Measurements from ENCODE around the gene ORM1. TPM values are rescaled to one million over a fixed set of nuclear protein-coding genes. Genes with fewer than 3 reads are reported as not detected.

ORM1 gene
- polyA plus RNA-seq, 3 donors = 2.2 to 4.9 (median 2.8) TPM

DNA sequence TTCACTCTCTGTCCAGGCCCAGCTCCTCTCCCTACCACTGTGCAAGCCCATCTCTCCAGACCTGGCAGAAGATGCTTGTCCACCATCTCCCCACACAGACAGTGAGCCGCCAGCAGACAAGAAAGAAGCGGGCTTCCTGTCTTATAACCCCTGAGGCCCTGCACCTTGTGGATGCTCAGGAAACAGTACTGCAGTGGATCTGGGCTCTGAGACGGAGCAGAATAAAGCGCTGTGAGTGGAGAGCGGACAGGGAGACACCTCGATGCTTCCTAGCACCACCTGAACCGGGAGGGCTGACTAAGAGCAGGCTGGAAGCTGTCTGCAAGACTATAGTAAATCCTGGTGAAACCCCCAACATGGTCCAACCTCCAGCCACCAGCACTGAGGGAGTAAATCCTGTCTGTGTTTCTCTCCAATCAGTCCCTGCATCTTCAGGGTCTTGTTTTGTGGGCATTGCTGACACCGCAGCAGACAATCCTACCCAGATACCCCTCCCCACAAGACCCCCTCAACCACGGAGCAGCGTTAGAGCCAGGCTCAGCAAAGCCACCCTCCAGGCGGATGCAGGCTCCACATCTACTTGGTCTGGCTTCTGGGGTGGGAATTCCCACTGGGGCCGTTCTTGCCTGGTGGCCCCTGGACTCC lies 25.5 kb downstream of the ORM1 start:
- no peaks in the 10 kb centered on the region for H3K4me1 ChIP-seq (ENCODE audit: control insufficient read depth in 1 of 2, insufficient read depth in 2 of 2, low read length in 2 of 2)
- H3K27ac ChIP-seq (ENCODE audit: low read depth in 1 of 2, low read length in 2 of 2) = peak overlapping the region in 1 of 2 donors; percentile 69
- no peak overlapping the region for H3K9ac ChIP-seq (ENCODE audit: insufficient read depth, low read length, poor library complexity, severe bottlenecking)
- no peak for DNase-seq
- TF ChIP-seq, protein P1, sequence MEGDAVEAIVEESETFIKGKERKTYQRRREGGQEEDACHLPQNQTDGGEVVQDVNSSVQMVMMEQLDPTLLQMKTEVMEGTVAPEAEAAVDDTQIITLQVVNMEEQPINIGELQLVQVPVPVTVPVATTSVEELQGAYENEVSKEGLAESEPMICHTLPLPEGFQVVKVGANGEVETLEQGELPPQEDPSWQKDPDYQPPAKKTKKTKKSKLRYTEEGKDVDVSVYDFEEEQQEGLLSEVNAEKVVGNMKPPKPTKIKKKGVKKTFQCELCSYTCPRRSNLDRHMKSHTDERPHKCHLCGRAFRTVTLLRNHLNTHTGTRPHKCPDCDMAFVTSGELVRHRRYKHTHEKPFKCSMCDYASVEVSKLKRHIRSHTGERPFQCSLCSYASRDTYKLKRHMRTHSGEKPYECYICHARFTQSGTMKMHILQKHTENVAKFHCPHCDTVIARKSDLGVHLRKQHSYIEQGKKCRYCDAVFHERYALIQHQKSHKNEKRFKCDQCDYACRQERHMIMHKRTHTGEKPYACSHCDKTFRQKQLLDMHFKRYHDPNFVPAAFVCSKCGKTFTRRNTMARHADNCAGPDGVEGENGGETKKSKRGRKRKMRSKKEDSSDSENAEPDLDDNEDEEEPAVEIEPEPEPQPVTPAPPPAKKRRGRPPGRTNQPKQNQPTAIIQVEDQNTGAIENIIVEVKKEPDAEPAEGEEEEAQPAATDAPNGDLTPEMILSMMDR (IDR thresholded peaks at IDR 0.05) = no peak
- H3K79me2 ChIP-seq (ENCODE audit: insufficient read depth, low read length) = peaks cover 16% of the 10 kb centered on the region
- H3K9me3 Mint-ChIP-seq = no peaks in the 10 kb centered on the region
- H3K27me3 ChIP-seq (ENCODE audit: control insufficient read depth in 2 of 2, insufficient read depth in 2 of 2, low read length in 2 of 2) = no peaks in the 10 kb centered on the region
- H3K4me3 ChIP-seq (replicated peaks in 1 of 3; ENCODE audit: low read depth in 2 of 3, low read length in 3 of 3) = no peak overlapping the region
- H3K27ac Mint-ChIP-seq = peak overlapping the region; percentile 72 to 91 (median 85)
- H3K4me1 Mint-ChIP-seq = peaks cover 17% of the 10 kb centered on the region
- H3K27me3 Mint-ChIP-seq (ENCODE audit: low read depth in 3 of 3) = peaks cover 0 to 2% (median 0%) of the 10 kb centered on the region in 3 donors
- H3K36me3 ChIP-seq (replicated peaks in 1 of 2; ENCODE audit: control insufficient read depth in 1 of 2, insufficient read depth in 2 of 2, low read length in 2 of 2) = peaks cover 96 to 99% of the 10 kb centered on the region in 2 donors
- H3K36me3 Mint-ChIP-seq = peaks cover 89 to 99% of the 10 kb centered on the region in 2 donors
- intact Hi-C loops (cut with micrococcal nuclease) = loop anchor here (5.0 to 10.0 kb wide), 4 partner anchors 39 to 306 kb away; partner anchors contain the start of genes AKNA (in 1 of the 2) and TEX53 (in 1 of the 2)
- no peak overlapping the region for H2AFZ ChIP-seq (ENCODE audit: insufficient read depth, low read depth, low read length, poor library complexity, severe bottlenecking)
- H3K9me3 ChIP-seq (replicated peaks in 1 of 2; ENCODE audit: control insufficient read depth in 1 of 2, insufficient read depth in 1 of 2, low read length in 2 of 2) = no peaks in the 10 kb centered on the region
- no peak overlapping the region for H3K4me2 ChIP-seq (replicated peaks; ENCODE audit: extremely low read depth, low read length, poor library complexity, severe bottlenecking)
- H3K4me3 Mint-ChIP-seq = no peak overlapping the region
- peaks cover 94% of the 10 kb centered on the region for H4K20me1 ChIP-seq (ENCODE audit: insufficient read depth, low read length)
- 84% methylated on average over 6 of the region's 12 CpGs for WGBS (ENCODE audit: insufficient coverage)

DNA sequence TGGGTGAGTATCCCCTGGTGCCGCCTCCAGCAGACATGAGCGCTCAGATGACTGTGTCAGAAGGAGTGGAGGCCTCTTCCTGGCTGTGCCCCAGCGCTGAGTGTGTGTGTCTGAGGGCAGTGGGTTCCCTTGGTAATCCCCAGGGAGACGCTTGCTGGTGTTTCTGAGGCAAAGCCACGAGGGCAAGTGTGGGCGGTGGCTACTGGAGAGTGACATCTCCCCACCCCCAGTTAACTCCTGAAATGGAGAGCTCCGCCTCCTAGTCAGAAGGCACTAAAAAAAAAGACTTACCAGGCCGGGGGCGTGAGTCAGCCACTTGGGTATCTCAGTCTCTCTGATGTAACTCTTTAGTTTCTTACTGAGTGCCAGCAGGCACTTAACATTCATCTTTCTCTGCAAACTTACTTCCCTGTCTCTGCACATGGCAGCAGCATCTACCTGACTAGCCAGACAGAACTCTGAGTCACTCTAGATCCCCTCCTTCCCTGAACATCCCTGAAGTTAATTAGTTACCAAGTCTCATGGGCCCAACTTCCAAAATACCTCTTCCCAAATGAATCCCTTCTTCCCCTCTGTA lies 26.1 kb downstream of the ORM1 start:
- no peak overlapping the region for H2AFZ ChIP-seq (ENCODE audit: insufficient read depth, low read depth, low read length, poor library complexity, severe bottlenecking)
- no peak overlapping the region for H3K9ac ChIP-seq (ENCODE audit: insufficient read depth, low read length, poor library complexity, severe bottlenecking)

More for the DNA sequence above, 26.1 kb downstream of the ORM1 start:
- Histone ChIP-seq H3K36me3 (replicated peaks in 1 of 2; ENCODE audit: control insufficient read depth in 1 of 2, insufficient read depth in 2 of 2, low read length in 2 of 2) (peaks cover 96 to 99% of the 10 kb centered on the region in 2 donors), H3K27me3 (ENCODE audit: control insufficient read depth in 2 of 2, insufficient read depth in 2 of 2, low read length in 2 of 2) (no peaks in the 10 kb centered on the region), H3K4me2 (replicated peaks; ENCODE audit: extremely low read depth, low read length, poor library complexity, severe bottlenecking) (no peak overlapping the region), H3K9me3 (replicated peaks in 1 of 2; ENCODE audit: control insufficient read depth in 1 of 2, insufficient read depth in 1 of 2, low read length in 2 of 2) (no peaks in the 10 kb centered on the region), H3K27ac (ENCODE audit: low read depth in 1 of 2, low read length in 2 of 2) (peak overlapping the region in 1 of 2 donors; percentile 69), H3K79me2 (ENCODE audit: insufficient read depth, low read length) (peaks cover 16% of the 10 kb centered on the region), H3K4me1 (ENCODE audit: control insufficient read depth in 1 of 2, insufficient read depth in 2 of 2, low read length in 2 of 2) (no peaks in the 10 kb centered on the region), H4K20me1 (ENCODE audit: insufficient read depth, low read length) (peaks cover 92% of the 10 kb centered on the region), H3K4me3 (replicated peaks in 1 of 3; ENCODE audit: low read depth in 2 of 3, low read length in 3 of 3) (no peak overlapping the region)
- peaks cover 0 to 2% (median 0%) of the 10 kb centered on the region in 3 donors for H3K27me3 Mint-ChIP-seq (ENCODE audit: low read depth in 3 of 3)
- 27% methylated on average over 6 of the region's 9 CpGs for WGBS (ENCODE audit: insufficient coverage)
- H3K4me3 Mint-ChIP-seq = no peak overlapping the region
- TF ChIP-seq, protein P1 (IDR thresholded peaks at IDR 0.05) = no peak
- H3K27ac Mint-ChIP-seq = peak overlapping the region; percentile 72 to 91 (median 85)
- peaks cover 17% of the 10 kb centered on the region for H3K4me1 Mint-ChIP-seq
- H3K36me3 Mint-ChIP-seq = peaks cover 86 to 97% of the 10 kb centered on the region in 2 donors
- intact Hi-C loops (cut with micrococcal nuclease) = loop anchor here (5.0 to 10.0 kb wide), 4 partner anchors 38 to 306 kb away; partner anchors contain the start of genes AKNA (in 1 of the 2) and TEX53 (in 1 of the 2)
- peak; percentile 50 to 71 (median 64) for DNase-seq
- no peaks in the 10 kb centered on the region for H3K9me3 Mint-ChIP-seq
